GM12864 (cell line): ENCODE data around the gene MEF2C.

Experiments used
- DNase-seq: peaks from one replicate; pipeline ENCODE4 v3.0.0-alpha.2; 2011; ENCODE audit warnings: low read depth
- H3K4me3 ChIP-seq: 2 replicates; pipeline ENCODE4 v1.5.1; 2011; ENCODE audit warnings: mild to moderate bottlenecking, low read depth, low read length, control low read depth
- CTCF ChIP-seq: IDR thresholded peaks from 2 replicates; pipeline ENCODE4 v1.5.1; 2011; ENCODE audit warnings: low read depth, mild to moderate bottlenecking, moderate library complexity, low read length, control low read depth, inconsistent platforms; ENCODE audit errors: missing control alignments

MEF2C gene

GRCh38 chr5:88883059-88883835 lies at the start of gene MEF2C:
MEF2C (minus strand) TSS chr5:88883184; CDS start chr5:88823788, 59,396 bp downstream.
- TF ChIP-seq CTCF: no peak
- H3K4me3 ChIP-seq: peak within 1 kb of the TSS; percentile 89
- DNase-seq: peak; percentile 82

- no peak for DNase-seq
- H3K4me3 ChIP-seq: no peak overlapping the region
- TF ChIP-seq CTCF: no peak
Observed at GRCh38 chr5:88932541-88932940, 49.6 kb upstream of the MEF2C start.

GRCh38 chr5:88930335-88930734 lies 47.4 kb upstream of the MEF2C start:
- DNase-seq: no peak
- TF ChIP-seq CTCF: no peak
- H3K4me3 ChIP-seq: no peak overlapping the region

- no peak for DNase-seq
- no peak overlapping the region for H3K4me3 ChIP-seq
- TF ChIP-seq CTCF: no peak
Observed at GRCh38 chr5:88929385-88929784, 46.4 kb upstream of the MEF2C start.

GRCh38 chr5:88926774-88927173 lies 43.8 kb upstream of the MEF2C start:
- H3K4me3 ChIP-seq: no peak overlapping the region
- no peak for TF ChIP-seq CTCF
- DNase-seq: no peak

- H3K4me3 ChIP-seq: no peak overlapping the region
- DNase-seq: no peak
- TF ChIP-seq CTCF: no peak
Observed at GRCh38 chr5:88925692-88926490, 42.9 kb upstream of the MEF2C start.

- no peak overlapping the region for H3K4me3 ChIP-seq
- no peak for DNase-seq
- no peak for TF ChIP-seq CTCF
Observed at GRCh38 chr5:88924330-88924657, 41.3 kb upstream of the MEF2C start.
